GM21423 (cell line): Measurements from ENCODE around the gene PHTF1.

Experiments
- ATAC-seq: cut with Tn5 transposase; IDR thresholded peaks from one replicate; pipeline ENCODE4 v1.9.1; 2021; ENCODE audit warnings: mild to moderate bottlenecking, moderate library complexity; ENCODE audit not compliant: unreplicated experiment

The PHTF1 gene

GRCh38 chr1:113759333-113760101, at the start of gene PHTF1:
Gene PHTF1 (minus strand): TSS chr1:113759486. CDS start chr1:113758703, 783 bp downstream.
- peak; percentile 83 for ATAC-seq

GRCh38 chr1:113808450-113809195, 49.3 kb upstream of the PHTF1 start:
- ATAC-seq, result no peak

- ATAC-seq, result no peak
These were observed 46.4 kb upstream of the PHTF1 start for GRCh38 chr1:113805639-113806038.

- no peak for ATAC-seq
These were observed 45.9 kb upstream of the PHTF1 start for GRCh38 chr1:113805256-113805531.

- no peak for ATAC-seq
These were observed 45.4 kb upstream of the PHTF1 start for GRCh38 chr1:113804421-113805255.

GRCh38 chr1:113802367-113803007, 43.2 kb upstream of the PHTF1 start:
- ATAC-seq, result no peak

- no peak for ATAC-seq
These were observed 41.2 kb upstream of the PHTF1 start for GRCh38 chr1:113800487-113800886.

- ATAC-seq, result no peak
These were observed 38.2 kb upstream of the PHTF1 start for GRCh38 chr1:113797472-113797871.

GRCh38 chr1:113793878-113794834, 34.9 kb upstream of the PHTF1 start:
- ATAC-seq, result no peak

- no peak for ATAC-seq
These were observed 33.7 kb upstream of the PHTF1 start for GRCh38 chr1:113792986-113793385.

- ATAC-seq, result peak; percentile 51
These were observed 33.2 kb upstream of the PHTF1 start for GRCh38 chr1:113792471-113792870.

GRCh38 chr1:113788802-113789201, 29.5 kb upstream of the PHTF1 start:
- no peak for ATAC-seq

GRCh38 chr1:113787663-113788062, 28.4 kb upstream of the PHTF1 start:
- ATAC-seq, result no peak

- no peak for ATAC-seq
These were observed 26.8 kb upstream of the PHTF1 start for GRCh38 chr1:113786069-113786468.

GRCh38 chr1:113784104-113784779, 25.0 kb upstream of the PHTF1 start:
- peak; percentile 70 for ATAC-seq

GRCh38 chr1:113783254-113784103, 24.2 kb upstream of the PHTF1 start:
- peak; percentile 86 for ATAC-seq

- no peak for ATAC-seq
These were observed 23.1 kb upstream of the PHTF1 start for GRCh38 chr1:113782406-113782805.

GRCh38 chr1:113780374-113781146, 21.3 kb upstream of the PHTF1 start:
- no peak for ATAC-seq
